GM21529 (cell line): ENCODE measurements around the gene OTUD5.

Experiments used
- ATAC-seq: cut with Tn5 transposase; IDR thresholded peaks from one replicate; pipeline ENCODE4 v1.9.1; 2021; ENCODE audit not compliant: unreplicated experiment

OTUD5 gene

DNA sequence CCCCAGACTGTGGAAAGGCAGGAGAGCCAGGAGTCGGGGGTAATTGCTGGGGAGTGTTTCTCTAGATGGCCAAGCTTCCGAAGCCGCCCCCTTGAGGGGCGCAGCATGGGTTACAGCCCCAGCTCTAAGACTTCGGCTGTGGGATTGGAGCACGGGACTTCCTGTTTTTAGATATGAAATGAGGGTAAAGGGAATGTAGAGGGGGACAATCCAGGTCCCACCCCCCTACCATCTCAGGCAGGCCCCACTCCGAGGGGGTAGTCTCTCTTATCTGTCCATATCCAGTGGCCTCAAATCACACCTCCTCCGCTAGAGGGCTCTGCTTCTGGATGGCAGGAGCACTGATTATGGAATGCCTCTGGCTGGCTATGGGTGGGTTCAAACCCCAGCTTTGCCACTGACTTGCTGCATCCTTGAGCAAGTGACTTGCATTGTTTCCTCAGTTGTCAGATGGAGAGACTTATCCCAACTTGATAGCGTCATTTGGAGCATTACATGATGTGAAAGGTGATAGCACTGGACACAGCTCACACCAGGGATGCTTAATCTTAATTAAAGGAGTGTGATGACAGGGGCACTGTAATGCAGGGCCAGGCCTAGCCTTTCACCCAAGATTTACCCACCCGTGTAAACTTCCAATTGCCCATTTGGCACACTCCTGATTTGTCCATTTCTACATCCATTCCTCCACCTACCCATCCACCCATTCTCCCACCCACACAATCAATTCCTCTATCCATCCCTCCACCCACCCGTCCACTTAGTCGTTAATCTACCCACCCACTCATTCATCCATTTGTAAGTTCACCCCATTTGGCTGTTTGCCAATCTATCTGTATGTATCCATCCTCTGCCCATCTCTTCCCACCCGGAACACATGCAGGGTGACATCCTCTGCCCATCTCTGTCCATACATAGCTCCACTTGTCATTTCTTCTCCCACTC is 15.1 kb upstream of the OTUD5 start:
- ATAC-seq: no peak

DNA sequence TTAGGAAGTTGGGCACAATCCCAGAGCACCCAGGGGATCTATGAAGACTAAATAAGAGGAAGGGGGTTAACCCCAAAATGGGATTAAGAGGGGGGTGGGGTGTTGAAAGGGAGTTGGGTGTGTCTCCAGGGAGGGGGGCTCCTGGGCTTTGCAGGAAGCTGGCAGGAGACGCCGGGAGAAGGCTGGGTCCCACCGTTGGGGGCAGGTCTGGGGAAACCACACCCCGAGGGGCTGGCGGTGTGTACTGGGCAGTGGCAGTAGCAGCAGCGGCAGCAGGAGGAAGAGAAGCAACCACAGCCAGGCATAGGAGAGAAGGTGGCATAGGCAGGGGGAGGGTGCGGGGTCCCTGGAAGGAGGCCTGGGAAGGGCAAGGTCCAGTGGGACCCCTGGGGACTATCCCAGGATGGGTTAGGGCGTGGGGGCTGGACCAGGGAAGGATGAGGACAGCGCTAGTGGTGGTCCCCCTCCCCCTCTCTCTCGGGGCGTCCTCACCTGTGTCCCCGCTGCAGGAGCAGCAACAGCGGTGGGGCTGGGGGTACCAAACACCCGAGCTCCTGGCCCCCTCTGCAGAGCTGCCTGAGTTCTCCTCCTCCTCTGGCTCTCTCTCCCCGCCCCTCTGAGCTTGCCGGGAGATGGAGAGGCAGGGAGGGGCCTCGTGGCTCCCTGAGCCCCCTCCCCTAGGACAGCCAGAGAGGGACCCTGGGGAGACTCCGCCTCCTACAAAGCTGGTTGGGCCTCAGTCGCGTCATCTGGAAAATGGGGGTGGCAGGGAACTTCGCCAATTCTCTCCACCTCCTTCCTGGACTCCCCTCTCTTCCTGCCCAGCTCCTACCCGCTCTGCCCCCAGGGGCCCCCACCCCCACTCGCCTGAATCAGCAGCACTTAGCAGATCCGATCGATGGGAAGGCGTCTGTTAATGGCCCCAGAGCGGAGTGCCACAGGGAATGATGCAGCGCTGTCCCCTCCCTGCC is 14.1 kb upstream of the OTUD5 start, which contains the start of gene KCND1:
TSS of gene KCND1 (minus strand) at position 596 of the 971 bp plus-strand sequence. CDS start 1,573 bp downstream, outside the sequence.
- ATAC-seq: no peak

DNA sequence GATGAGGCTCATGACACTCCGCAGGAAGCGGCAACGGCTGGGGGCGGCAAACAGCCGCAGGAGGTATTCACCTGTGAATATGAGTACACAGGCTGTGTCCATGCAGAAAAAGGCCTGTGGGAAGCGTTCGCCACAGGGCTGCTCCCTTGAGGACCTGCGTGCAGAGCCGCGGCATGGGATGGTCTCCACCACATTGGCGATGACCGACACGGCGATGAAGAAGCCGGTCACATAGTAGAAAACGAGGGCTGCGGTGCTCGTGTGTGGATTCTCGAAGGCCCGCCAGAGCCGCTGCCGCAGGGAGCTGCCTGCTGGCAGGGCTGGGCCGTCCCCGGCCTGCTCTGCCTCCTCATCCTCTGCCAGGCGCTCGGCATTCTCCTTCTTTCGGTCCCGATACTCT is 12.1 kb upstream of the OTUD5 start:
- no peak for ATAC-seq

DNA sequence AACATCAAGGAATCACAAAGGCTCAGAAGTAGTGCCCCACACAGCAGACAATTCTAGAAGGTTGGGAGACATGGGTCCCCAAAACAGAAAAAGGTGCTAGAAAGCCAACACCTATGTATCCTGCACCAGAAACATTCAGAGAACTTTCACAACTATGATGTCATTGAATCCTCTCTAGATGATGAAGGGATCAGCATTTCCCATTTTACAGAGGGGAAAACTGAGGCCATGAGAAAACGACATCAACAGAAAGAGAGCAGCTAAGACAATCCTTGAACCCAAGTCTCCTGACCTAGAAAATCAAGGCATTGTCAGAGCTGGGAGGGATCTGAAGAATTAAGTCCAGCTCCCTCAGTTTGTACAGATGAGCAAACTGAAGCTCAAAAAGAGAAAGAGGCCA is 11.0 kb upstream of the OTUD5 start:
- ATAC-seq: no peak

DNA sequence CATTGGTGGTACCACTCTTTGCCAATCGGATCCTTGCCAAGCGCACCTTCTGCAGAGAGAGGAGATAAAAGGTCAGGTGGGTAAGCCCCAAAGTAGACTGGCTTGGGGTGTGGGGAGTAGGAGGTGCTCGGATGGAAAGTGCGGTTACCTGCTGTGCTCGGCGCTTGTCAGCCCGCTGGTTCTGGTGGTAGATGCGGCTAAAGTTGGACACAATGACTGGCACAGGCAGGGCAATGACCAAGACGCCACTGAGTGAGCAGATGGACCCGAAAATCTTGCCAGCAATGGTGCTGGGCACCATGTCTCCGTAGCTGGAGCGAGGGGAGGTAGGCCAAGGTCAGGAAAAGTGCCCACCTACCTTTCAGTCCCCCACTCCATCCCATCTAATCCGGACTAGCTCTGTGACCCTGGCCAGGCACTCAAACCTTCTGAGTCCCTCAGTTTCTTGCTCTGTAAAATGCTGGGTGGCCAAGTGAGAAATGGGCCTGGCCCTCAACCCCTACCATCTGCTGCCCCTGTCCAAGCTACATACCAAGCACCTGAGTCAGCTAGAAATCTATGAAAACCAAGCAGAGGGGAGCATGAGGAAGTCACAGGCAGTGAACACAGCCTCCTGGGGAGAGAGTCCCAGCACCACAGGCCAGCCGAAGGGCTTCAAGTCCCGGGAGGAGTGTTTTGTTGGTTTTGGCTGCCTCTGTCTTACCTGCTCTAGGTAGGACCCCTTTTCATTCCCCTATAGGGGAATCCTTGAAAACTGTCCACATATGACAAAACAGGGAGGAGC is 9.6 kb upstream of the OTUD5 start:
- no peak for ATAC-seq

DNA sequence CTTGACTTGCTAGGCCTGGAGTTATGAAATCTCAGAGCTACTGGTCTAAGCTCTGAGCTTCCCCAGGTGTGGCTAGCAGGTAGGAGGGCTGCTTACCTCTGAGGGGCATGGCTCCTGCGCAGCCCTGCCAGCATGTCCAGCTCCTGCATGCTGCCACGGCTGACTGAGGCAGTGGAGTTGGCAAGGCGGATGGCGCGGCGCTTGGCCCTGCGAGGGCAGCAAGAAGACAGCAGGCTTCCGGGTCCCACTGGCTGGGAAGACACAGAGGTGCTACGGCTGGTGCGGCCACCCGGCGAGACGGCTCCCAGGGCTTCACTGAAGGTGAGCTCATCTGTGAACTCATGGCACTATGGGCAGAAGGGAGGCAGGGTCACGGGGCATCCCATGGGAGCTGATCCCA is 8.6 kb upstream of the OTUD5 start:
- ATAC-seq: no peak

DNA sequence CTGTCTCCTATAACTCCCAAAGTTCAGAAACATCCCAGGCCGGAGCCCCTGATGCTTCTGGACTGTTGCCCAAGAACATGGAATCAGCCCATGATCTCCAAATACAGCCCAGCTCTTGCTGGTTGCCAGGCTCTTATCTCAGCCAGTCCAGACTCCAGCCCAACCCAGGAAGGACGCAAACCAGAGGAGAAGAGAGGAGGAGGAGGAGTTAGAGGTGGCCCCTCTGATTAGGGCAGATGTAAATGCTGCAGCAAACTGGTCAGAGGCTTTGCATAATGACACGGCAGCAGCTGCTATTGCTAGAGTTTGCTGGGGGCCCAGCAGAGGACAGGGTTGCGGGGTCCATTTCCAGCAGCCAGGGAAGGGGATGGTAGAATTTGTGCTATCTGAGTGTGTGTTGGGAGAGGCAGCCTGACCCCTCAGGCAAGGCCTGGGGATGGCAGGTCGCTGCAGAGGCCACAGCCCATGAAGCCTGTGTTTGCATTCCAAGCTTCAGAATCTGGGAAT is 4.2 kb upstream of the OTUD5 start:
- no peak for ATAC-seq

DNA sequence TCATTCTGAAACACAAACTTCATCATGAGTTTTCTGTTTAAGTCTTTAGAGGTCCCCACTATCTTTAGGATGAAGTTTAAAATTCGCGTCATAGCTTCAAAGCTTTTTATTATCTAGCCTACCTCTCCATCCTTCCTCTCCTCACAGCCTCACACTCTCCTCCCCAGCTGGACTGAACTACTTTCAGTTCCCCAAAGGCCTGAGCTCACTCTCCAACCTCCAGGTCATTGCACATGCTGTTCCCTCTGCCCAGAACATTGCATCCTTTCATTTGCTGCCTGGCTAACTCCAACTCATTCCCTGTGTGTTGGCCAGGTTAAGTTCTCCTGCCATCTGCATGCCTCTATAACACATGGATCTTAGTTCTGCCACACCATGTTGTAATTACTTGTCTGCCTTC is 2.9 kb upstream of the OTUD5 start:
- no peak for ATAC-seq

DNA sequence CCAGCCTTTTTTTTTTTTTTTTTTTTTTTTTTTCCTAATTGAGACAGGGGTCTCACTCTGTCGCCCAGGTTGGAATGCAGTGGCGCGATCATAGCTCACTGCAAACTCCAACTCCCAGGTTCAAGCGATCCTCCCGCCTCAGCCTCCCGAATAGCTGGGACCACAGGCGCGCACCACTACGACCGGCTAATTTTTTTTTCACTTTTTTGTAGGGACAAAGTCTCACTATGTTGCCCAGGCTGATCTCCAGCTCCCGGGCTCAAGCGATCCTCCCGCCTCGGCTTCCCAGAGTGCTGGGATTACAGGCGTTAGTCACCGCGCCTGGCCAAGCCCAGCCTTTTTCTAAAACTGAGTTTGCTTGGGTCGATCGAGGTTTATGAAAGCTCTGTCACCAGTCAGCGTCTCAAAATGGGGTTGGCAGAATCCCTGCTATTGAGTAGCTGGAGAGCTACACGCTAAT is 1.3 kb upstream of the OTUD5 start:
- no peak for ATAC-seq

DNA sequence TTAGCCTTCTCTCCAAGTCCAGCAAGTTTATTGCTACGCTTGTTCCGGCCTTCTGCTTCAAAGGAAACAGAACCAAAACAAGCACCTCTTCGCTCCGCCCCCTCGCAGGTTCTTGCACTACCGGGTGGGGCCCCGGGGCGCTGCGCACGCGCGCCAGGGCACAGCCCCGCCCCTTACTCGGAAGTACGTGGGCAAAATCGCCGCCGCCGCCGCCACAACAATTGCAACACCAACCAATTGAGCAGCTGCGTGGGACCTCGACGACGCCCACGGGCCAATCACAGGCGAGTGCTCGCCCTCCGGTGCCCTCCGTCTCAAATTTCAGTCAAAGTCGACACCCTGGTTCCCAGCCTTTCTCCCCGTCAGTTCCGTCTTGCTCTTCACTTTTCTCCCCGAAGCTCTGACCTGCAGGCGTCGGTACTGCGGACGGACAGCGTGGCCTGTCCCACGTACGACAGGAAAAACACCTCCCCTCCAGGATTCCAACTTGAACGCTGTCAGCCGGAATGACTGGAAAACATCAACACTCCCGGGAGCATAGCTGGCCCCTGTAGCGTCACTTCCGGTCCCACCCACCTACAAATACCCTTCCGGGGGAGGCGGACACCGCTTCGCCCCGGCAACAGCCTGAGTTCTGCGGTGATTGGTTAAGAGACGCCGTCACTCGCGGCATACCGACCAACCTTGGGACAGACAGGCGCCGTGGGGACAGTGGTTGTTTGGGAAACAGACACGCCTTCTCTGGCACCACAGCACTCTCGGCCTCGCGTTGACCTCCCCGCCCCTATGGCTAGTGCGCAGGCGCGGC is 624 bp upstream of the OTUD5 start:
- ATAC-seq: peak; percentile 84

DNA sequence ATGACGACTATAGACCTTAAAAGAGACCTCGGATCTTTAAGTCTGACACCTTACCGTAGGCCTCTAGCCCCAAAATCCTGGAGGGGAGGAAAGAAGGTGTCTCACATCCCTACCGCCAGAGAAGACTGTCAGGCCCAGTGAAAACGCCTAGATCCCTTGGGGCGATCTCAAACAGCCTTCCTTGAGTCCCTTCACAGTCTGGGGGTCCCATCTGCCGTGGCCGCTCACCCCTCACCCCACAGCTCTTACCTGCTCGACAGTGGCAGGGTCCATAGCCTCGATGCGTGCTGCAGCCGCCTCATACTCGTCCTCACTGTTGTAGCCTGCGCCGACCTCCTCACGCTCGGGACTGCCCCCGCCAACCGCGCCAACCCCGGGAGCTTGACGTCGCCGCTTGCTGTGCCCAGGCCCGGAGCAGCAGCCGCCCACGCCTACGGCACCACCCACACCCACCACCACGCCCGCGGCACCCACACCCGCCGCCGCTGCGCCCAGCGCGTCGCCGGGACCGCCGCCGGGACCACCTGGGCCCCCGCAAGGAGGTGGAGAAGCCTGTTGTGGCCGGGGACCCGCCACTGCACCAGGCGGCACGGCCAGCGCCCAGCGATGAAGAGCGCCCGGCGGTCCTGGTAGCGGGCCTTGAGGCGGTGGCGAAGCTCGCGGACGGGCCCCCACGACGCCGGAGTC is 536 bp downstream of the OTUD5 start:
- ATAC-seq: no peak

DNA sequence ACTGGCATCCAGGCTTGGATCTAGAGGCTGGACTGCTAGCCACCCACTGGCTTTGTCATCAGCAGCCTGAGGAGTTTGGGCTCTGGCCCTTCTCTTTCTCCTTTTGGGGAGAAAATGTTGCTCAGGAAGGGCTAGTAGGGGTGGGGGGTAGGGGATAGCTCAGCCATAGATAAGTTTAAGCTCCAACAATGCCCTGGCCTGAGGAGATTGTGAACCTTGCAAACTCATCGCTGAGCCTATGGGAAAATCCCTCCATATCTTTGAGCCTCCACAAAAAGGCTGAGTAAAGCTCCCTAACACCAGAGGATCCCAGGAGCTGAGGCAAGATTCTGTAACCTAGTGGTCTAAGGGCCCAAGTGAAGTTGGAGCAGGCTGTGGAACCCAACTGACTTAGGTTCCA is 8.8 kb downstream of the OTUD5 start:
- no peak for ATAC-seq

DNA sequence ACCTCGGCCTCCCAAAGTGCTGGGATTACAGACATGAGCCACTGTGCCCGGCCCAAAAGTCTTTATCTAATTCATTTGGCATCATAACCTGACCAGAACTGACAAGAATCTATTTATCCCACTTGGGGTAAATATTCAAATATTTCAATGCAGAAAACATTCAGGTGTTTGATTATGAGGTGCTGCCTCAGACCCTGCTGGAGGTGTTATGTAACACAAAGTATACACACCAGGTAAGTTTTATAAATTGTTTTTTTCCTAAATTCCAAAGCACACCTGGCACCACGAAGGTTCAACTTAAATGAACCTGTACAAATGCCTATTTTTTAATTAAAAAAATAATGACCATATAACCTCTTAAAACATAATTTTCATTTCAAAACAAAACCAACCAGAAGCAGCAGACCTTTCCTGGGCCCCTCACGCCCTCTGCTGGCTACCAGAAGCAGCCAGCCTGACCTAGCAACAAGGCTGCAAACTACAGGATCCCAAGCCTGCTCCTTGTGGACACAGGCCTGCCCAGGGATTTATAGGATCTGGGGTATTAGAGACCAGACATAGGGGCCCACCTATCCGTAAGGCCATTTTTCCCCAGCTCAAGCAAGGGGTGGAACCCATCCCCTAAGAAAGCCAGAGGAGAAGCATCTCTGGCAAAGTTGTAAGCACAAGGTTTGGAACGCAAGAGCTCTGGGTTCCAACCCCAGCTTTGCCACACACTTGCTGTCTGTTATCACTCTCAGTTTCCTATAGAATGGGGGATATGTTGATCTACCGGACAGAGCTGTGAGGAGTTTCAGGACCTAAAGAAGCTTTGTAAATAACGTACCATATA is 11.7 kb downstream of the OTUD5 start:
- ATAC-seq: no peak

DNA sequence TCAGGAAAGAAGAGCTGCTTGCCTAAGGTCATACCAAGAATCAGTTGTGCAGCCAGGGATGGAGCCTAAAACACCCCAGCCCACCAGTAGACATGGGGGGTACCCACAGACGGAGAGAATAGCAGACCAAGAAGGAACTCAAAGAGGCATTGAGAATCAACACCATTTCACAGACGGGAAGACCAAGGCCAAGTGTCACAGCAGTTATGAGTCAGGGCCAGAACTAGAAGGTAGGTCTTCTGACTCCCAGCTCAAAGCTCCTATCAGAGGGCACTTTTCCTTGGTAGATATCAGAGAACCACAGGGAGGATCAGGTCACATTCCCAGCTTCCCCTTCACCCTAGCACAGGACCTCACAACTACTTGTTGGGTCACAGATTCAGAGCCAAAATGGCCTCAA is 14.5 kb downstream of the OTUD5 start:
- no peak for ATAC-seq

DNA sequence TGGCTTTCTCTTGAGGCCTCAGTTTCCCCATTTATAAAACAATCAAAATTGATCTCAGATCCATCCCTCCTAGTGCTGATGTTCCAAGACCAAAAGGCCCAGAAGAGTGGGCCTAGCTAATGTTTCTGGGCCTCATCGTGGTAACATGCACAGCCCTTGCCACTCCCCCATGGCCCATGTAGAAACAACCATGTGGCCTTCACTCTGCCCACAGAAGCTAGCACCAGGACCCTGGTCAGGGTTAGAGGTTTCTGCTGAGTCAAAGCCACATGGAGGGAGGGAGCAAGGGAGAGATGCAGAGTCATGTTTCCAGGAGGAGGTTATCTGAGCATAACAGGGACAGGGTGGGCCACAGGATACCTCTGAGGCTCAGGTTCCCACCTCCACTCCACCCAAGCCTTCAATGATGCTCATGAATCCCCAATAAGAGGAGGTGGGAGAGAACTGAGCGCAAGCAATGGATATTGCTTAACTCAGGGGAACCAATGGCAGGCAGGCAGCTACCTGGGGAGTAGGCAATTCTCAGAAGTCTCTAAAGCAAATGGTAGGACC is 16.9 kb downstream of the OTUD5 start:
- ATAC-seq: no peak

DNA sequence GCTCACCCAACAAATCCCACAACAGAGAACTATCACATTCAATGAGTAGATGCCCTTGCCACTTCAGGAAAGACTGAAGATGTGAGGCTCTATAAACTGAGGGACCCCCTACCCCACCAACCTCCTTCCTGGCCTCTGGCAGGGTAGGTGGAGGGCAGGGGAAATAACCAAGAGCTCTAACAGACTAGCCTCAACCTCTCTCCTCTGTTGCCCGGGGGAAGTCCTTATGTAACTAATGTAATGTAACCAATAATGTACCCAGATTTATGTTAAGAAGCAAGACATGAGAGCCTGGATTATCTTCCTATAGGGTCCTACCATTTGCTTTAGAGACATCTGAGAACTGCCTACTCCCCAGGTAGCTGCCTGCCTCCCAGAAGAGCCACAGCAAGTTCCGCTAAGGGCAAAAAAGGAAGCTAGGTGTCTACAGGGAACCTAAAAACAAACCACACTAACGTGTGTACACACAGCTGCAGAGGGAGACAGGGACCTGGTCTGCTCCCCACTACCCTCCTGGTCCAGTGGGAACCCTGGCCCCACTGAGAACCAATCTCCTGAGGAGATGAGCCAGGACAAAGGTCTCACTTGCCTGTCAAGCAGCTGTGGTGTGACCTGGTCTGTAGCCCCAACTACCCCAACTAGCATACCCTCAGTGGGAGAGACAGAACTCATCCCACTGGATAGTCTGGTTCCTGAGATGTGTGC is 17.7 kb downstream of the OTUD5 start:
- peak; percentile 26 for ATAC-seq

DNA sequence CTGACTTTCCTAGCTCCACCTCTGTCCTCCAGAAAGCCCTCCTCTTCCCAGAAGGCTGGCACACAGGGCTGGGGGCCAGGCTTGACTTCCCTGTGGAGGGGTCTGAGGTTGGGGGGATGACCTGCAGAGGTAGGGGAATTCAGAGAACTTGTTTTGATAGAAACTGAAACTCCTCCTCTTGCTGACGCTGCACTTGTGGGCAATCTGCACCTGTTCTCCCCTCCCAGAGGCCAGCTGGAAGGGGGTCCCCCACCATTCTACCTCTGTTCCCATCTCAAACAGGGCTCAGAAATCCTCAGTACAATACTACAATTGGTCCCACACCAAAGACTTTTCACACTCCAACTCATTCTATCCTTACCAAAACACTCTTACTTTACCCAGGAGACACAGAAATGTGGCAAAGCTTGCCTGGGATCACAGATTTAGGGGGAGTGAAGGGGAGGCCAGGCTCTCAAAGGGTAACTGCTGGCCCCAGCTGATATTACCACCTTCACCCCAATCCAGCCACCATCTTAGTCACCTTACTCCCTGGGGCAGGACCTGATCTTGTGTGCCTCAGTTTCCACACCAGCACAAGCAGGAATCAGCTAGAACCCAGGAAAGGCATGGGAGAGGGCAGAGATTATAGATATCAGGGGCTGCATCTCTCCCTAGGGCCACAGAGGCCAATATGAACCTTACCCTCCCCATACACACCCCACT is 18.5 kb downstream of the OTUD5 start:
- peak; percentile 51 for ATAC-seq
